Stomach (tissue), 9 donors: Measurements from ENCODE around the gene TSC22D1. TPM values are rescaled to one million over a fixed set of nuclear protein-coding genes. Genes with fewer than 3 reads are reported as not detected.
"Not testable (repeated sequence)": the region's sequence is repeated elsewhere in the genome, so short reads cannot be mapped to it uniquely, and the experiment has no call there.

Source experiments
- DNase-seq, 2 donors: peaks; one replicate each; pipeline versions ENCODE4 v3.0.0 to v3.0.0-alpha.2; 2013 to 2019
- H3K27ac ChIP-seq, 5 donors: fragments of 200-600 bp in 4 of 5; sonication (generic) in 4 of 5; one replicate each; pipeline ENCODE4 v1.5.1; 2013 to 2019; ENCODE audit warnings: mild to moderate bottlenecking in 1 of 5, moderate library complexity in 1 of 5
- H3K27me3 ChIP-seq, 3 donors: fragments of 200-600 bp; sonication (generic); one replicate each; pipeline ENCODE4 v1.5.1; 2017 to 2019; ENCODE audit warnings: mixed run types in 1 of 3
- H3K36me3 ChIP-seq, 4 donors: fragments of 200-600 bp; sonication (generic); 1 replicate in 3 of 4; 2 replicates in 1 of 4; pipeline ENCODE4 v1.5.1; 2016 to 2019
- H3K4me1 ChIP-seq, 4 donors: fragments of 200-600 bp; sonication (generic); one replicate each; pipeline ENCODE4 v1.5.1; 2016 to 2019
- H3K4me3 ChIP-seq, 4 donors: fragments of 200-600 bp; sonication (generic) in 3 of 4; one replicate each; pipeline ENCODE4 v1.5.1; 2016 to 2019; ENCODE audit warnings: mild to moderate bottlenecking in 1 of 4
- H3K9me3 ChIP-seq, 4 donors: fragments of 200-600 bp; sonication (generic); one replicate each; pipeline ENCODE4 v1.5.1; 2016 to 2019
- CTCF ChIP-seq, 7 experiments: fragments of 450-650 bp in 4 of 7; fragments of 200-600 bp in 3 of 7; sonication (generic) in 3 of 7; IDR thresholded peaks; one replicate each; pipeline ENCODE4 v1.5.1; 2016 to 2019; ENCODE audit warnings: antibody characterized with exemption in 7 of 7, control low read depth in 2 of 7, mild to moderate bottlenecking in 1 of 7
- EP300 ChIP-seq: sonication (generic); formaldehyde crosslinking; IDR thresholded peaks from one replicate; pipeline ENCODE4 v1.6.1; 2017; ENCODE audit warnings: antibody characterized with exemption
- POLR2A ChIP-seq, 4 donors: fragments of 450-650 bp; IDR thresholded peaks; one replicate each; pipeline ENCODE4 v1.6.1; 2016; ENCODE audit warnings: antibody characterized with exemption in 4 of 4, control low read depth in 2 of 4, mild to moderate bottlenecking in 1 of 4, moderate library complexity in 1 of 4
- POLR2AphosphoS5 ChIP-seq, 3 donors: sonication (generic); formaldehyde crosslinking; IDR thresholded peaks; one replicate each; pipeline ENCODE4 v1.6.1; 2016; ENCODE audit warnings: antibody characterized with exemption in 3 of 3
- WGBS, 5 donors: extraction: QIAGEN DNeasy Blood & Tissue Kit in 3 of 5; methylation state at CpG; one replicate each; pipeline versions ENCODE4 v1.1.5 to v1.1.7; 2013 to 2018; 5-methylcytosine and 5-hydroxymethylcytosine counted together
- intact Hi-C: fragments of 100-400 bp; cut with DNase I; formaldehyde crosslinking; loops from one replicate; pipeline ENCODE4 v1.15.1; 2023; ENCODE audit warnings: low total_unique reads
- polyA plus RNA-seq, 3 donors: library from polyadenylated mRNA; stranded (reverse); fragments of 200-250 nt; gene quantifications; one replicate each; pipeline ENCODE4 v1.2.3, GENCODE V29; 2013
- total RNA-seq, 5 donors: library from RNA; depleted of rRNA; stranded (reverse); fragments of >200 nt; gene quantifications; one replicate each; pipeline versions ENCODE4 v1.1.0 to v1.2.3, GENCODE V29; 2014 to 2016
- donor health status: healthy with polysubstance abuse.
- donor health status: Bipolar disorder and iron deficiency.
- donor health status: healthy.

Gene TSC22D1
- total and polyA plus RNA-seq, 8 donors = 26.1 to 195 (median 111) TPM

DNA sequence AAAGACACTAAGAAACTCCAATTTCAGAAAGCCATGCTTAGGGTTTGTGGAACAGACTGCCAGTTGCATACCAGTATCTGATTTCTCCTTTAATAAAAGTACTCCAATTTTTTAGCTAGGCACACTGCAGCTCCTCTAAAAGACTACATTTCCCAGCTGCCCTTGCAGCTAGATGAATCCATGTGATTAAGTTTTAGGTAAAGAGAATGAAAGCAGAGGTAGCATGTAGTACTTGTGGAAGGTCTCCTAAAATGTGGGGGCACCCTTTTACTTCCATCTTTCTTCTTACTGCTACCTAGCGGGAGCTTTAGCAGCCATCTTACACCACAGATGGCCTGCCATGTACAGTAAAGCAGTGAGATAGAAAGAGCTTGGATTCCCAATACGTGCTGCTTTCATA lies 33.0 kb upstream of the TSC22D1 start:
- Histone ChIP-seq H3K27ac (no peak overlapping the region), H3K9me3 (peaks cover 0 to 8% (median 7%) of the 10 kb centered on the region in 4 donors), H3K27me3 (no peaks in the 10 kb centered on the region), H3K4me3 (no peak overlapping the region), H3K36me3 (no peaks in the 10 kb centered on the region), H3K4me1 (no peaks in the 10 kb centered on the region)
- intact Hi-C loops = no loop called here
- no peak for TF ChIP-seq EP300
- no peak for TF ChIP-seq POLR2AphosphoS5 (IDR thresholded peaks at IDR 0.05)
- TF ChIP-seq POLR2A (IDR thresholded peaks at IDR 0.05) = no peak
- no peak for TF ChIP-seq CTCF (IDR thresholded peaks at IDR 0.05)
- 79 to 94% (median 91%) methylated on average over 2 of the region's 2 CpGs for WGBS, 5 donors
- DNase-seq = no peak

GRCh38 chr13:44605721-44606120 lies 29.6 kb upstream of the TSC22D1 start:
- WGBS, 5 donors = 62 to 75% (median 68%) methylated on average over 6 of the region's 6 CpGs
- no peaks in the 10 kb centered on the region for H3K4me1 ChIP-seq
- TF ChIP-seq CTCF (IDR thresholded peaks at IDR 0.05) (no peak), POLR2A (IDR thresholded peaks at IDR 0.05) (no peak), POLR2AphosphoS5 (IDR thresholded peaks at IDR 0.05) (no peak), EP300 (no peak)
- H3K4me3 ChIP-seq = no peak overlapping the region
- H3K27me3 ChIP-seq = no peaks in the 10 kb centered on the region
- H3K9me3 ChIP-seq = peaks cover 0 to 6% (median 4%) of the 10 kb centered on the region in 4 donors
- intact Hi-C loops = no loop called here
- no peak for DNase-seq
- no peaks in the 10 kb centered on the region for H3K36me3 ChIP-seq
- H3K27ac ChIP-seq = no peak overlapping the region

DNA sequence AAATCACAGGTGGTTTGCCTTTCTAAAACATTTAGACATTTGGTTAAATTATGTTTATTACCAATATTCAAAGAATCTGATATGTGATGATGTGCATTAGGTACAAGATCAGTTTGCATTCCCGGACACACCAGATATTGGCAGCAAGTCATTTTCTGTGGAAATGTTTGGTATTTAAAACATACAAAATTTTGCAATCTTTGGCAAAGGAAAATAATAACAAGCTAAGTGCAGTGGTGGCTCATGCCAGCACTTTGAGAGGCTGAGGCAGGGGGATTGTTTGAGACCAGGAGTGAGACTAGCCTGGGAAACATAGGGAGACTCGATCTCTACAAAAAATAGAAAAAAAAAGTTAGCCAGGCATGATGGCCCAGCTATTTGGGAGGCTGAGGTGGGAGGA lies 29.1 kb upstream of the TSC22D1 start:
- H3K4me1 ChIP-seq = no peaks in the 10 kb centered on the region
- WGBS, 5 donors = 60 to 72% (median 62%) methylated on average over 2 of the region's 2 CpGs
- H3K36me3 ChIP-seq = no peaks in the 10 kb centered on the region
- no peak overlapping the region for H3K27ac ChIP-seq
- no peak overlapping the region for H3K4me3 ChIP-seq
- intact Hi-C loops = no loop called here
- no peaks in the 10 kb centered on the region for H3K27me3 ChIP-seq
- DNase-seq = no peak
- TF ChIP-seq CTCF (IDR thresholded peaks at IDR 0.05) (no peak), POLR2AphosphoS5 (IDR thresholded peaks at IDR 0.05) (no peak), EP300 (no peak), POLR2A (IDR thresholded peaks at IDR 0.05) (no peak)
- peaks cover 0 to 2% (median under 1%) of the 10 kb centered on the region in 4 donors for H3K9me3 ChIP-seq

DNA sequence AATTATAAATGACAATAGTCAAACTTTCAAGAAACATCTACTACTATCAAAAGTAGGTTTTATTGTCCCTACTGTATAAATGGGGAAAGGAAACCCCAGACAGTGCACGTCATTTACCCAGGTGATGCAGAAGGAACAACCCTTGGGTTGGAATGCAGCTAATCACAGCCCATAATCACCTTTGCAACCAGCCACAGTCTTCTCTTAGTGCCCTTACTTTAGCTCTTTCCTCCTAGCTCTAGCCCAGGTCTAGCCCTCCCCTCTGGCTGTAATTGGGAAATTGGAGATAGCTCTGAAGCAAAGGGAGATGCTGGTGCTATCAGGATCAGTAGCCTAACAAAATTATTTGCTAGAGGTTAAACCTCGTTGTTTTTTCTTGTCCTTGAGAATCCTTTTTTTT lies 25.5 kb upstream of the TSC22D1 start:
- Histone ChIP-seq H3K27ac (no peak overlapping the region), H3K4me1 (no peaks in the 10 kb centered on the region), H3K36me3 (no peaks in the 10 kb centered on the region), H3K27me3 (no peaks in the 10 kb centered on the region), H3K4me3 (no peak overlapping the region), H3K9me3 (peaks cover 0 to 5% (median 0%) of the 10 kb centered on the region in 4 donors)
- WGBS, 5 donors = 33 to 56% (median 51%) methylated on average over 2 of the region's 2 CpGs
- no peak for DNase-seq
- intact Hi-C loops = no loop called here
- TF ChIP-seq EP300 (no peak), POLR2A (IDR thresholded peaks at IDR 0.05) (no peak), CTCF (IDR thresholded peaks at IDR 0.05) (no peak), POLR2AphosphoS5 (IDR thresholded peaks at IDR 0.05) (no peak)

DNA sequence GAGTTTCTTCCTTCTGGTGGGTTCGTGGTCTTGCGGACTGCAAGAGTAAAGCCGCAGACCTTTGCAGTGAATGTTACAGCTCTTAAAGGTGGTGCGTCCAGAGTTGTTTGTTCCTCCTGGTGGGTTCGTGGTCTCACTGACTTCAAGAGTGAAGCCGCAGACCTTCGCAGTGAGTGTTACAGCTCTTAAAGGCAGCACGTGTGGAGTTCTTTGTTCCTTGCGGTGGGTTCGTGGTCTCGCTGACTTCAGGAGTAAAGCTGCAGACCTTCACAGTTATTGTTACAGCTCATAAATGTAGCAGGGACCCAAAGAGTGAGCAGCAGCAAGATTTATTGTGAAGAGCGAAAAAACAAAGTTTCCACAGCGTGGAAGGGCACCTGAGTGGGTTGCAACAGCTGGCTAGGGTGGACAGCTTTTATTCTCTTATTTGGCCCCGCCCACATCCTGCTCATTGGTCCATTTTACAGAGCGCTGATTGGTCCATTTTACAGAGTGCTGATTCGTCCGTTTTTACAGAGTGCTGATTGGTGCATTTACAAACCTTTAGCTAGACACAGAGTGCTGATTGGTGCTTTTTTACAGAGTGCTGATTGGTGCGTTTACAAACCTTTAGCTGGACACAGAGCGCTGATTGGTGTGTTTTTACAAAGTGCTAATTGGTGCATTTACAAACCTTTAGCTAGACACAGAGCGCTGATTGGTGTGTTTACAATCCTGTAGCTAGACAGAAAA lies 17.9 kb upstream of the TSC22D1 start:
- H3K27me3 ChIP-seq, H3K4me3 ChIP-seq, H3K4me1 ChIP-seq, DNase-seq, H3K27ac ChIP-seq, H3K9me3 ChIP-seq, intact Hi-C loops, H3K36me3 ChIP-seq: not testable (repeated sequence)
- WGBS, 5 donors = 91 to 96% (median 95%) methylated on average over 20 of the region's 20 CpGs
